HepG2 (cell line): ENCODE measurements around the gene TST. TPM values are rescaled to one million over a fixed set of nuclear protein-coding genes. Genes with fewer than 3 reads are reported as not detected.

Experiments
- ATAC-seq: fragments of 200-7000 bp; cut with Tn5 transposase; 3 replicates; pipeline ENCODE4 v1.9.1; 2020; ENCODE audit warnings: mild to moderate bottlenecking, moderate library complexity
- BruUV-seq: library from RNA; stranded (reverse); fragments of 400-500 nt; replicated peaks from 2 replicates; lab custom pipeline; 2021; lab: Mats Ljungman, UMichigan
- CTCF ChIA-PET: fragments of 300-600 bp; formaldehyde crosslinking; extraction: SDS; loops from one replicate; lab custom pipeline; 2021; ENCODE audit warnings: low total read pairs, inconsistent platforms, low intra/inter-chr PET ratio; lab: Yijun Ruan, JAX
- POLR2A ChIA-PET: fragments of 350-600 bp; sonication (Branson Sonifier 250); formaldehyde crosslinking; loops from one replicate; lab custom pipeline; 2020; ENCODE audit warnings: antibody characterized with exemption, inconsistent platforms; lab: Yijun Ruan, JAX
- DNase-seq: peaks from one replicate; pipeline ENCODE4 v3.0.0-alpha.2; 2015; ENCODE audit warnings: low spot score
- FAIRE-seq: peaks from 3 replicates; lab custom pipeline; 2011; peaks lifted over from hg19 to GRCh38; lab: Jason Lieb, UNC
- H2AFZ ChIP-seq: one replicate; pipeline ENCODE4 v1.6.1; 2011; ENCODE audit warnings: low read length, inconsistent platforms
- H3K27ac ChIP-seq: fragments of 300-600 bp; 3 replicates; pipeline ENCODE4 v1.8.0; 2011; ENCODE audit warnings: mixed run types, mild to moderate bottlenecking, mixed read lengths, low read length, inconsistent platforms; ENCODE audit not compliant: insufficient read depth; ENCODE audit errors: extremely low read length
- H3K27me3 ChIP-seq, 2 experiments: fragments of 200-600 bp in 1 of 2; 2 replicates in 1 of 2; 3 replicates in 1 of 2; pipeline versions ENCODE4 v1.6.0 to v1.8.0; 2011; ENCODE audit warnings: low read length in 2 of 2, mild to moderate bottlenecking in 2 of 2, moderate library complexity in 2 of 2, inconsistent platforms in 1 of 2; ENCODE audit not compliant: insufficient read depth in 2 of 2, control insufficient read depth in 1 of 2
- H3K36me3 ChIP-seq, 2 experiments: fragments of 200-600 bp in 1 of 2; replicated peaks in 1 of 2; 2 replicates in 1 of 2; 3 replicates in 1 of 2; pipeline versions ENCODE4 v1.5.1 to v1.8.0; 2011; ENCODE audit warnings: low read length in 2 of 2, inconsistent platforms in 1 of 2; ENCODE audit not compliant: insufficient read depth in 2 of 2, control insufficient read depth in 1 of 2
- H3K4me1 ChIP-seq: 2 replicates; pipeline ENCODE4 v1.5.1; 2012; ENCODE audit warnings: low read length, inconsistent platforms; ENCODE audit not compliant: insufficient read depth
- H3K4me2 ChIP-seq: 2 replicates; pipeline ENCODE4 v1.6.0; 2011; ENCODE audit warnings: low read depth, low read length, inconsistent platforms
- H3K4me3 ChIP-seq, 3 experiments: fragments of 200-600 bp in 1 of 3; sonication (generic), shearing (Covaris generic) in 1 of 3; replicated peaks in 1 of 3; 2 replicates each; pipeline ENCODE4 v1.5.1; 2011 to 2016; ENCODE audit warnings: low read length in 3 of 3, inconsistent platforms in 2 of 3, low read depth in 2 of 3, mild to moderate bottlenecking in 2 of 3, control low read depth in 1 of 3, mixed read lengths in 1 of 3; ENCODE audit not compliant: insufficient read depth in 1 of 3
- H3K79me2 ChIP-seq: one replicate; pipeline ENCODE4 v1.6.1; 2011; ENCODE audit warnings: low read length, inconsistent platforms; ENCODE audit not compliant: insufficient read depth
- H3K9ac ChIP-seq: 2 replicates; pipeline ENCODE4 v1.6.0; 2011; ENCODE audit warnings: mild to moderate bottlenecking, low read depth, low read length, inconsistent platforms; ENCODE audit not compliant: insufficient read depth
- H3K9me3 ChIP-seq: 2 replicates; pipeline ENCODE4 v1.5.1; 2012; ENCODE audit warnings: mild to moderate bottlenecking, low read length
- H4K20me1 ChIP-seq: 2 replicates; pipeline ENCODE4 v1.6.0; 2011; ENCODE audit warnings: inconsistent platforms, mild to moderate bottlenecking, low read length, moderate library complexity; ENCODE audit not compliant: insufficient read depth
- ELK4 ChIP-seq: sonication (generic); formaldehyde crosslinking; IDR thresholded peaks from 2 replicates; pipeline ENCODE4 v1.9.0; 2021; ENCODE audit warnings: missing genetic modification reagents, borderline replicate concordance
- GATAD1 ChIP-seq: IDR thresholded peaks from 2 replicates; pipeline ENCODE4 v1.6.1; 2016; ENCODE audit warnings: missing genetic modification reagents, missing compliant biosample characterization
- GMEB2 ChIP-seq: IDR thresholded peaks from 2 replicates; pipeline ENCODE4 v1.6.1; 2016; ENCODE audit warnings: missing biosample characterization, missing genetic modification reagents, low read depth
- JUNB ChIP-seq: sonication (generic); formaldehyde crosslinking; IDR thresholded peaks from 2 replicates; pipeline ENCODE4 v1.8.0; 2022; ENCODE audit warnings: missing genetic modification reagents, mild to moderate bottlenecking, borderline replicate concordance
- NFIC ChIP-seq: IDR thresholded peaks from 2 replicates; pipeline ENCODE4 v1.6.1; 2012; ENCODE audit warnings: mild to moderate bottlenecking, low read length, inconsistent platforms
- PAXIP1 ChIP-seq: sonication (generic); formaldehyde crosslinking; conservative IDR thresholded peaks from 2 replicates; pipeline ENCODE4 v1.4.0; 2020; ENCODE audit warnings: mild to moderate bottlenecking, missing genetic modification reagents, moderate library complexity
- POLR2G ChIP-seq: fragments of 200-400 bp; formaldehyde crosslinking; IDR thresholded peaks from 2 replicates; pipeline ENCODE4 v1.6.1; 2018; ENCODE audit warnings: mild to moderate bottlenecking, low read depth, low read length, moderate library complexity
- RERE ChIP-seq: IDR thresholded peaks from 2 replicates; pipeline ENCODE4 v1.6.1; 2016; ENCODE audit warnings: low read depth, missing genetic modification reagents, missing compliant biosample characterization
- RFXAP ChIP-seq: sonication (generic); formaldehyde crosslinking; IDR thresholded peaks from 2 replicates; pipeline ENCODE4 v1.4.0; 2020; ENCODE audit warnings: missing genetic modification reagents, borderline replicate concordance
- ZC3H13 ChIP-seq: sonication (generic); formaldehyde crosslinking; IDR thresholded peaks from 2 replicates; pipeline ENCODE4 v1.8.1; 2023; ENCODE audit warnings: mild to moderate bottlenecking, missing genetic modification reagents, moderate library complexity
- ZNF256 ChIP-seq: sonication (generic); formaldehyde crosslinking; conservative IDR thresholded peaks from 2 replicates; pipeline ENCODE4 v1.4.0; 2020; ENCODE audit warnings: missing genetic modification reagents
- ZNF749 ChIP-seq: sonication (generic); formaldehyde crosslinking; IDR thresholded peaks from 2 replicates; pipeline ENCODE4 v1.8.0; 2022; ENCODE audit warnings: mild to moderate bottlenecking, missing genetic modification reagents, moderate library complexity, borderline replicate concordance
- WGBS: methylation state at CpG from one replicate; pipeline ENCODE4 v1.1.6; 2017; ENCODE audit warnings: low lambda C conversion rate; 5-methylcytosine and 5-hydroxymethylcytosine counted together
- in situ Hi-C: cut with HindIII; loops from 2 replicates; pipeline ENCODE4 v1.10.0; 2017; ENCODE audit warnings: low pct_unique_long_range_greater_than_20kb; ENCODE audit not compliant: extremely low pct_ligation_motif_present
- intact Hi-C: fragments of 100-400 bp; cut with micrococcal nuclease; formaldehyde crosslinking; loops from one replicate; pipeline ENCODE4 v1.10.0; 2022; ENCODE audit not compliant: unreplicated experiment
- polyA plus RNA-seq, 8 experiments: library from polyadenylated mRNA; depleted of rRNA in 3 of 8; stranded (reverse) in 7 of 8; unstranded in 1 of 8; fragments of >200 nt; fragmentation: Illumina TruSeq in 4 of 8; extraction: Trizol in 4 of 8; gene quantifications; 2 replicates each; pipeline versions ENCODE4 v1.2.1 to v1.2.3, GENCODE V29; 2011 to 2016; ENCODE audit warnings: low read depth in 4 of 8, missing spikeins in 1 of 8, mixed read lengths in 1 of 8; ENCODE audit not compliant: insufficient read depth in 1 of 8
- total RNA-seq, 5 experiments: library from RNA; depleted of rRNA; stranded (reverse); fragments of >200 nt; fragmentation: Illumina TruSeq; extraction: Trizol; gene quantifications; 2 replicates each; pipeline ENCODE4 v1.2.3, GENCODE V29; 2016; ENCODE audit warnings: low read depth in 1 of 5

TST gene
- total and polyA plus RNA-seq, 2 of the 13 experiments (the other 11 are each of a cell fraction or from before 2014, with no cell fraction given): 44.6 to 63.6 TPM

GRCh38 chr22:37057796-37058510, 38.7 kb upstream of the TST start:
- ChIA-PET POLR2A (no interaction called here), CTCF (no interaction called here)
- Histone ChIP-seq H3K4me3 (no peak overlapping the region), H3K27me3 (no peaks in the 10 kb centered on the region), H3K4me1 (peaks cover 54% of the 10 kb centered on the region), H3K9ac (no peak overlapping the region), H3K27ac (no peak overlapping the region), H4K20me1 (no peaks in the 10 kb centered on the region), H3K79me2 (no peaks in the 10 kb centered on the region), H3K9me3 (no peaks in the 10 kb centered on the region), H3K36me3 (no peaks in the 10 kb centered on the region; a peak in 1 of 5 replicates), H2AFZ (no peak overlapping the region), H3K4me2 (no peak overlapping the region)
- BruUV-seq: no TSS peak
- in situ Hi-C loops (no loop called here), intact Hi-C loops (no loop called here)
- FAIRE-seq (no peak), ATAC-seq (no peak), DNase-seq (no peak)
- WGBS: 53% methylated on average over 8 of the region's 12 CpGs
- no peak for TF ChIP-seq POLR2G
- no peak for TF ChIP-seq PAXIP1
- no peak for TF ChIP-seq JUNB (CRISPR knock-in tag)
- TF ChIP-seq ZNF749 (CRISPR knock-in tag): no peak
- no peak for TF ChIP-seq ELK4
- TF ChIP-seq NFIC: no peak
- no peak for TF ChIP-seq GMEB2 (CRISPR knock-in tag)
- TF ChIP-seq RERE: no peak
- no peak for TF ChIP-seq RFXAP
- TF ChIP-seq ZNF256 (CRISPR knock-in tag): no peak
- no peak for TF ChIP-seq ZC3H13 (CRISPR knock-in tag)
- no peak for TF ChIP-seq GATAD1 (CRISPR knock-in tag)
